GM12878 (cell line): ENCODE results near the gene SUGCT.

ENCODE experiments used
- CTCF ChIP-seq, 3 experiments: IDR thresholded peaks in 2 of 3; conservative IDR thresholded peaks in 1 of 3; 2 replicates each; pipeline ENCODE4 v1.5.1; 2011; ENCODE audit warnings: low read depth in 3 of 3, low read length in 3 of 3, mild to moderate bottlenecking in 3 of 3, control low read depth in 2 of 3, moderate library complexity in 2 of 3, inconsistent platforms in 1 of 3, mixed read lengths in 1 of 3; ENCODE audit not compliant: control insufficient read depth in 2 of 3, insufficient read depth in 1 of 3; ENCODE audit errors: extremely low read depth in 1 of 3
- ESRRA ChIP-seq: IDR thresholded peaks from 2 replicates; pipeline ENCODE4 v1.6.1; 2012; ENCODE audit warnings: mild to moderate bottlenecking, low read length, improper control_type of control experiment
- EZH2 ChIP-seq: IDR thresholded peaks from 2 replicates; pipeline ENCODE4 v1.6.1; 2012; ENCODE audit warnings: low read depth, mild to moderate bottlenecking, control low read depth, inconsistent platforms, low read length, borderline replicate concordance; ENCODE audit not compliant: control insufficient read depth
- HSF1 ChIP-seq: fragments of 150-350 bp; IDR thresholded peaks from 2 replicates; pipeline ENCODE4 v1.6.1; 2014; ENCODE audit warnings: mild to moderate bottlenecking, low read depth, low read length
- JUND ChIP-seq: IDR thresholded peaks from 2 replicates; pipeline ENCODE4 v1.6.1; 2012; ENCODE audit warnings: low read depth, mild to moderate bottlenecking, low read length, improper control_type of control experiment, moderate library complexity
- NFYB ChIP-seq: IDR thresholded peaks from 2 replicates; pipeline ENCODE4 v1.6.1; 2011; ENCODE audit warnings: low read depth, mild to moderate bottlenecking, low read length, improper control_type of control experiment, moderate library complexity; ENCODE audit not compliant: insufficient read depth
- RAD51 ChIP-seq: fragments of 450-650 bp; IDR thresholded peaks from 2 replicates; pipeline ENCODE4 v1.6.1; 2016; ENCODE audit warnings: moderate library complexity, mild to moderate bottlenecking, inconsistent platforms
- RFX5 ChIP-seq: IDR thresholded peaks from 2 replicates; pipeline ENCODE4 v1.6.1; 2011; ENCODE audit warnings: low read depth, low read length, improper control_type of control experiment
- SP1 ChIP-seq: IDR thresholded peaks from one replicate; pipeline ENCODE4 v1.6.1; 2011; ENCODE audit warnings: low read depth, low read length
- YY1 ChIP-seq: IDR thresholded peaks from 2 replicates; pipeline ENCODE4 v1.6.1; 2011; ENCODE audit warnings: low read depth, mild to moderate bottlenecking, low read length

- TF ChIP-seq NFYB = no peak
- TF ChIP-seq CTCF (IDR thresholded peaks at IDR 0.05 in 2 of 3, conservative IDR thresholded peaks at IDR 0.05 in 1 of 3; ENCODE audit: control insufficient read depth in 2 of 3, extremely low read depth in 1 of 3, insufficient read depth in 1 of 3, low read depth in 3 of 3, low read length in 3 of 3) = no peak
- TF ChIP-seq HSF1 = no peak
- no peak for TF ChIP-seq ESRRA
- no peak for TF ChIP-seq EZH2
- TF ChIP-seq RFX5 = no peak
- TF ChIP-seq YY1 = no peak
- TF ChIP-seq SP1 = no peak
- TF ChIP-seq RAD51 = no peak
- TF ChIP-seq JUND = no peak
Observed at GRCh38 chr7:40428421-40428820, 293.6 kb downstream of the SUGCT start.
